Endodermal cell (in vitro differentiated cells): ENCODE measurements around the gene THAP2. TPM values are rescaled to one million over a fixed set of nuclear protein-coding genes. Genes with fewer than 3 reads are reported as not detected.

Source experiments
- DNase-seq: peaks from one replicate; pipeline ENCODE4 v3.0.0-alpha.2; 2017
- H3K27ac ChIP-seq: 2 replicates; pipeline ENCODE4 v1.5.1; 2013; ENCODE audit warnings: mild to moderate bottlenecking, low read depth, low read length, moderate library complexity
- H3K27me3 ChIP-seq: 2 replicates; pipeline ENCODE4 v1.6.1; 2013; ENCODE audit warnings: mild to moderate bottlenecking, low read length, moderate library complexity; ENCODE audit not compliant: insufficient read depth, control insufficient read depth, poor library complexity, severe bottlenecking
- H3K36me3 ChIP-seq: 2 replicates; pipeline ENCODE4 v1.7.0; 2013; ENCODE audit warnings: mild to moderate bottlenecking, low read length, moderate library complexity; ENCODE audit not compliant: control insufficient read depth, insufficient read depth
- H3K4me1 ChIP-seq: one replicate; pipeline ENCODE4 v1.7.0; 2013; ENCODE audit warnings: low read length; ENCODE audit not compliant: control insufficient read depth, insufficient read depth
- H3K4me3 ChIP-seq: 2 replicates; pipeline ENCODE4 v1.5.1; 2013; ENCODE audit warnings: mild to moderate bottlenecking, low read length, moderate library complexity
- H3K9ac ChIP-seq: 2 replicates; pipeline ENCODE4 v1.6.1; 2013; ENCODE audit warnings: mild to moderate bottlenecking, low read length, moderate library complexity; ENCODE audit not compliant: poor library complexity, severe bottlenecking; ENCODE audit errors: extremely low read depth
- H3K9me3 ChIP-seq: 2 replicates; pipeline ENCODE4 v1.6.1; 2013; ENCODE audit warnings: mild to moderate bottlenecking, low read length, moderate library complexity; ENCODE audit not compliant: control insufficient read depth
- H3K27ac Mint-ChIP-seq: 2 replicates; pipeline ENCODE4 v1.8.0; 2020; ENCODE audit warnings: mixed read lengths
- H3K27me3 Mint-ChIP-seq: 2 replicates; pipeline ENCODE4 v1.8.0; 2021; ENCODE audit warnings: mild to moderate bottlenecking, mixed read lengths; ENCODE audit not compliant: insufficient read depth
- H3K36me3 Mint-ChIP-seq: 2 replicates; pipeline ENCODE4 v1.8.0; 2020; ENCODE audit warnings: low read depth, mixed read lengths
- H3K4me1 Mint-ChIP-seq: 2 replicates; pipeline ENCODE4 v1.8.0; 2020; ENCODE audit warnings: mixed read lengths
- H3K4me3 Mint-ChIP-seq: 2 replicates; pipeline ENCODE4 v1.8.0; 2020; ENCODE audit warnings: mild to moderate bottlenecking, moderate library complexity, mixed read lengths
- H3K9me3 Mint-ChIP-seq: 2 replicates; pipeline ENCODE4 v1.8.0; 2020; ENCODE audit warnings: mild to moderate bottlenecking, mixed read lengths
- CTCF ChIP-seq: fragments of 200-600 bp; sonication (generic); conservative IDR thresholded peaks from 2 replicates; pipeline ENCODE4 v1.5.0; 2021; ENCODE audit warnings: antibody characterized with exemption, mild to moderate bottlenecking
- WGBS, 2 experiments: methylation state at CpG; one replicate each; pipeline versions ENCODE4 v1.1.5 to v1.1.7; 2013; ENCODE audit warnings: missing lambda C conversion rate in 2 of 2, mixed read lengths in 1 of 2; ENCODE audit not compliant: insufficient coverage in 1 of 2, insufficient read length in 1 of 2; 5-methylcytosine and 5-hydroxymethylcytosine counted together
- total RNA-seq, 2 donors: library from RNA; stranded (reverse); fragmentation: NEBNext Ultra II Directional in 1 of 2; extraction: Animal tissue kit (Norgen Biotek cat#: 25700) in 1 of 2; gene quantifications; 2 replicates in 1 of 2; 3 replicates in 1 of 2; pipeline ENCODE4 v1.2.1, GENCODE V29; 2021

Gene THAP2
- total RNA-seq, 2 donors from 2014 or later = 7.2 to 9.3 TPM

GRCh38 chr12:71636704-71637115 lies 27.4 kb upstream of the THAP2 start:
- Histone ChIP-seq H3K27me3 (no peaks in the 10 kb centered on the region), H3K4me1 (peaks cover 6% of the 10 kb centered on the region), H3K9ac (no peak overlapping the region), H3K27ac (no peak overlapping the region), H3K4me3 (no peak overlapping the region), H3K9me3 (no peaks in the 10 kb centered on the region), H3K36me3 (peaks cover 95% of the 10 kb centered on the region)
- Mint-ChIP-seq H3K36me3 (peaks cover 67% of the 10 kb centered on the region), H3K4me3 (no peak overlapping the region), H3K27ac (peak overlapping the region; percentile 44), H3K27me3 (no peaks in the 10 kb centered on the region), H3K4me1 (peaks cover 7% of the 10 kb centered on the region), H3K9me3 (no peaks in the 10 kb centered on the region)
- DNase-seq = peak; percentile 50
- peak; percentile 88 for TF ChIP-seq CTCF
- 79% methylated on average over 3 of the region's 3 CpGs; no CpG with 5 or more reads in 1 of the 2 experiments for WGBS, 2 experiments

GRCh38 chr12:71638499-71638898 lies 25.6 kb upstream of the THAP2 start:
- H3K9me3 Mint-ChIP-seq = no peaks in the 10 kb centered on the region
- peaks cover 6% of the 10 kb centered on the region for H3K4me1 ChIP-seq
- peaks cover 17% of the 10 kb centered on the region for H3K4me1 Mint-ChIP-seq
- no peak for DNase-seq
- H3K27me3 Mint-ChIP-seq = no peaks in the 10 kb centered on the region
- no peak for TF ChIP-seq CTCF
- H3K9ac ChIP-seq = no peak overlapping the region
- H3K4me3 ChIP-seq = no peak overlapping the region
- H3K27me3 ChIP-seq = no peaks in the 10 kb centered on the region
- no peak overlapping the region for H3K27ac ChIP-seq
- peaks cover 63% of the 10 kb centered on the region for H3K36me3 Mint-ChIP-seq
- no peak overlapping the region for H3K4me3 Mint-ChIP-seq
- no peaks in the 10 kb centered on the region for H3K9me3 ChIP-seq
- peaks cover 89% of the 10 kb centered on the region for H3K36me3 ChIP-seq
- H3K27ac Mint-ChIP-seq = peak overlapping the region; percentile 55

GRCh38 chr12:71639341-71639760 lies 24.8 kb upstream of the THAP2 start:
- H3K36me3 Mint-ChIP-seq = peaks cover 66% of the 10 kb centered on the region
- H3K27ac ChIP-seq = no peak overlapping the region
- H3K27me3 ChIP-seq = no peaks in the 10 kb centered on the region
- peaks cover 17% of the 10 kb centered on the region for H3K4me1 Mint-ChIP-seq
- H3K9me3 ChIP-seq = no peaks in the 10 kb centered on the region
- DNase-seq = peak; percentile 77
- peak; percentile 66 for TF ChIP-seq CTCF
- H3K4me1 ChIP-seq = peaks cover 6% of the 10 kb centered on the region
- peaks cover 89% of the 10 kb centered on the region for H3K36me3 ChIP-seq
- no peaks in the 10 kb centered on the region for H3K9me3 Mint-ChIP-seq
- WGBS, 2 experiments = 93% methylated on average over 2 of the region's 2 CpGs; no CpG with 5 or more reads in 1 of the 2 experiments
- no peak overlapping the region for H3K4me3 ChIP-seq
- no peaks in the 10 kb centered on the region for H3K27me3 Mint-ChIP-seq
- no peak overlapping the region for H3K27ac Mint-ChIP-seq
- H3K9ac ChIP-seq = no peak overlapping the region
- H3K4me3 Mint-ChIP-seq = no peak overlapping the region
